ENCODE data around the gene PRRC1.

- TF ChIP-seq CTCF (IDR thresholded peaks at IDR 0.05) (no peak), POLR2AphosphoS5 (IDR thresholded peaks at IDR 0.05) (no peak), EP300 (IDR thresholded peaks at IDR 0.05) (no peak)
These were observed 69.9 kb downstream of the PRRC1 start for GRCh38 chr5:127587246-127587917.
